PC-3 (cell line): ENCODE results near the gene LRP1B.

ENCODE experiments used
- CTCF ChIP-seq: fragments of 300-600 bp; sonication (generic); conservative IDR thresholded peaks from 2 replicates; pipeline ENCODE4 v1.5.1; 2017; ENCODE audit warnings: antibody characterized with exemption, low read depth, mild to moderate bottlenecking, low read length
- EZH2phosphoT487 ChIP-seq: fragments of 300-600 bp; sonication (generic); IDR thresholded peaks from 2 replicates; pipeline ENCODE4 v1.6.1; 2018; ENCODE audit warnings: mild to moderate bottlenecking, antibody characterized with exemption, low read length, borderline replicate concordance

- TF ChIP-seq CTCF, result no peak
- no peak for TF ChIP-seq EZH2phosphoT487
Measured at GRCh38 chr2:142037066-142037465, 93.8 kb downstream of the LRP1B start.
